DND-41 (cell line): ENCODE data around the gene TTC14.

Experiments
- EZH2 ChIP-seq: IDR thresholded peaks from 3 replicates; pipeline ENCODE4 v1.6.1; 2012; ENCODE audit warnings: borderline replicate concordance, low read depth, mild to moderate bottlenecking, moderate library complexity, low read length, inconsistent platforms; ENCODE audit not compliant: severe bottlenecking
- TF ChIP-seq, protein P1 (sequence below): IDR thresholded peaks from 2 replicates; pipeline ENCODE4 v1.5.1; 2012; ENCODE audit warnings: borderline replicate concordance, low read length, moderate library complexity, mild to moderate bottlenecking; ENCODE audit not compliant: poor library complexity, severe bottlenecking; ENCODE audit errors: extremely low read depth

DNA sequence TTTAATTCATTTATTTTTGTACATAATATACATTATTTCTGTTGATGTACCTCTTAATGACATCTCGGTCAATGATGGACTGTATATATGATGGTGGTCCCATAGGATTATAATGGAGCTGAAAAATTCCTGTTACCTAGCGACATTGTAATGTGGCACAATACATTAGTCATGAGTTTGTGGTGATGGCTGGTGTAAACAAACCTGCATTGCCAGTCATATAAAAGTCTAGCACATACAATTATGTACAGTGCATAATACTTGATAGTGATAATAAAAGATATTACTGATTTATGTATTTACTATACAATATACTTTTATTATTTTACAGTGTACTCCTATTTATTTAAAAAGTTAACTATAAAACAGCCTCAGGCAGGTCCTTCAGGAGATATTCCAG, 15.1 kb downstream of the TTC14 start:
- TF ChIP-seq, protein P1, sequence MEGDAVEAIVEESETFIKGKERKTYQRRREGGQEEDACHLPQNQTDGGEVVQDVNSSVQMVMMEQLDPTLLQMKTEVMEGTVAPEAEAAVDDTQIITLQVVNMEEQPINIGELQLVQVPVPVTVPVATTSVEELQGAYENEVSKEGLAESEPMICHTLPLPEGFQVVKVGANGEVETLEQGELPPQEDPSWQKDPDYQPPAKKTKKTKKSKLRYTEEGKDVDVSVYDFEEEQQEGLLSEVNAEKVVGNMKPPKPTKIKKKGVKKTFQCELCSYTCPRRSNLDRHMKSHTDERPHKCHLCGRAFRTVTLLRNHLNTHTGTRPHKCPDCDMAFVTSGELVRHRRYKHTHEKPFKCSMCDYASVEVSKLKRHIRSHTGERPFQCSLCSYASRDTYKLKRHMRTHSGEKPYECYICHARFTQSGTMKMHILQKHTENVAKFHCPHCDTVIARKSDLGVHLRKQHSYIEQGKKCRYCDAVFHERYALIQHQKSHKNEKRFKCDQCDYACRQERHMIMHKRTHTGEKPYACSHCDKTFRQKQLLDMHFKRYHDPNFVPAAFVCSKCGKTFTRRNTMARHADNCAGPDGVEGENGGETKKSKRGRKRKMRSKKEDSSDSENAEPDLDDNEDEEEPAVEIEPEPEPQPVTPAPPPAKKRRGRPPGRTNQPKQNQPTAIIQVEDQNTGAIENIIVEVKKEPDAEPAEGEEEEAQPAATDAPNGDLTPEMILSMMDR = no peak
- no peak for TF ChIP-seq EZH2
